Endothelial cell of umbilical vein (primary cell): ENCODE results near the gene SOWAHB. TPM values are rescaled to one million over a fixed set of nuclear protein-coding genes. Genes with fewer than 3 reads are reported as not detected.

Experiments
- BruUV-seq: library from RNA; stranded (reverse); fragments of 400-500 nt; replicated peaks from 2 replicates; lab custom pipeline; 2021; lab: Mats Ljungman, UMichigan
- CTCF ChIA-PET: fragments of 300-600, 350-600 bp; sonication (Branson Sonifier 250); formaldehyde crosslinking; loops from one replicate; lab custom pipeline; 2021; ENCODE audit warnings: antibody characterized with exemption, inconsistent platforms; lab: Charles Lee
- POLR2A ChIA-PET: fragments of 300-600, 350-600 bp; sonication (Branson Sonifier 250); formaldehyde crosslinking; loops from one replicate; lab custom pipeline; 2021; ENCODE audit warnings: antibody characterized with exemption, inconsistent platforms; lab: Charles Lee
- DNase-seq: peaks from one replicate; pipeline ENCODE4 v3.0.0-alpha.2; 2011; ENCODE audit warnings: low read depth, low spot score
- FAIRE-seq: peaks from 2 replicates; lab custom pipeline; 2011; peaks lifted over from hg19 to GRCh38; lab: Jason Lieb, UNC
- H2AFZ ChIP-seq: 2 replicates; pipeline ENCODE4 v1.6.0; 2012; ENCODE audit warnings: low read depth, low read length, control low read depth, inconsistent platforms
- H3K27ac ChIP-seq: 2 replicates; pipeline ENCODE4 v1.5.1; 2011; ENCODE audit warnings: low read depth, mild to moderate bottlenecking, control low read depth, low read length, moderate library complexity; ENCODE audit not compliant: insufficient read depth
- H3K27me3 ChIP-seq, 2 experiments: 2 replicates each; pipeline versions ENCODE4 v1.6.0 to v1.6.1; 2011; ENCODE audit warnings: low read length in 2 of 2, mixed read lengths in 1 of 2; ENCODE audit not compliant: control insufficient read depth in 2 of 2, insufficient read depth in 2 of 2
- H3K36me3 ChIP-seq, 2 experiments: 2 replicates in 1 of 2; 3 replicates in 1 of 2; pipeline ENCODE4 v1.5.1; 2011; ENCODE audit warnings: low read length in 2 of 2, mild to moderate bottlenecking in 1 of 2, moderate library complexity in 1 of 2; ENCODE audit not compliant: control insufficient read depth in 2 of 2, insufficient read depth in 2 of 2; ENCODE audit errors: extremely low read depth in 1 of 2
- H3K4me1 ChIP-seq: 3 replicates; pipeline ENCODE4 v1.5.1; 2011; ENCODE audit warnings: mild to moderate bottlenecking, low read length; ENCODE audit not compliant: control insufficient read depth, insufficient read depth; ENCODE audit errors: extremely low read depth
- H3K4me2 ChIP-seq: 2 replicates; pipeline ENCODE4 v1.6.1; 2011; ENCODE audit warnings: low read length, control low read depth, mixed read lengths; ENCODE audit not compliant: insufficient read depth
- H3K4me3 ChIP-seq, 3 experiments: fragments of 200-600 bp in 1 of 3; sonication (generic), shearing (Covaris generic) in 1 of 3; replicated peaks in 1 of 3; 2 replicates each; pipeline ENCODE4 v1.5.1; 2011 to 2016; ENCODE audit warnings: control low read depth in 3 of 3, low read length in 3 of 3, mild to moderate bottlenecking in 2 of 3, inconsistent platforms in 1 of 3, low read depth in 1 of 3, moderate library complexity in 1 of 3; ENCODE audit not compliant: insufficient read depth in 1 of 3
- H3K79me2 ChIP-seq: 2 replicates; pipeline ENCODE4 v1.6.0; 2012; ENCODE audit warnings: low read length, inconsistent platforms; ENCODE audit not compliant: control insufficient read depth, insufficient read depth
- H3K9ac ChIP-seq: replicated peaks from 2 replicates; pipeline ENCODE3; 2011; ENCODE audit warnings: low read length, control low read depth; ENCODE audit not compliant: insufficient read depth; ENCODE audit errors: extremely low read depth
- H3K9me1 ChIP-seq: replicated peaks from 3 replicates; pipeline ENCODE4 v1.6.0; 2011; ENCODE audit warnings: mild to moderate bottlenecking, low read length; ENCODE audit not compliant: control insufficient read depth, insufficient read depth; ENCODE audit errors: extremely low read depth
- H3K9me3 ChIP-seq: replicated peaks from 2 replicates; pipeline ENCODE4 v1.5.1; 2012; ENCODE audit warnings: low read length, inconsistent platforms; ENCODE audit not compliant: control insufficient read depth, insufficient read depth
- H4K20me1 ChIP-seq: replicated peaks from 2 replicates; pipeline ENCODE3; 2011; ENCODE audit warnings: mild to moderate bottlenecking, low read length; ENCODE audit not compliant: control insufficient read depth, insufficient read depth; ENCODE audit errors: extremely low read depth
- EZH2 ChIP-seq: IDR thresholded peaks from 2 replicates; pipeline ENCODE4 v1.6.1; 2012; ENCODE audit warnings: borderline replicate concordance, low read depth, mild to moderate bottlenecking, moderate library complexity, low read length, inconsistent platforms; ENCODE audit not compliant: severe bottlenecking
- FOS ChIP-seq: IDR thresholded peaks from 2 replicates; pipeline ENCODE4 v1.6.1; 2011; ENCODE audit warnings: mild to moderate bottlenecking, low read length, moderate library complexity, borderline replicate concordance; ENCODE audit not compliant: insufficient read depth
- POLR2A ChIP-seq: IDR thresholded peaks from 2 replicates; pipeline ENCODE4 v1.6.1; 2012; ENCODE audit warnings: low read depth, mild to moderate bottlenecking, control low read depth, low read length
- POLR2AphosphoS5 ChIP-seq: IDR thresholded peaks from 2 replicates; pipeline ENCODE4 v1.6.1; 2012; ENCODE audit warnings: low read depth, mild to moderate bottlenecking, control low read depth, low read length, moderate library complexity; ENCODE audit not compliant: insufficient read depth
- dilution Hi-C: fragments of 300-500 bp; cut with MboI; formaldehyde crosslinking; loops from one replicate; pipeline ENCODE4 v1.15.0; 2019; ENCODE audit warnings: low sequenced_read_pairs; ENCODE audit not compliant: extremely low pct_ligation_motif_present
- intact Hi-C: fragments of 100-400 bp; cut with micrococcal nuclease; formaldehyde crosslinking; loops from one replicate; pipeline ENCODE4 v1.10.0; 2022
- polyA plus RNA-seq, 4 experiments: library from polyadenylated mRNA; depleted of rRNA in 3 of 4; stranded (reverse) in 3 of 4; unstranded in 1 of 4; fragments of >200 nt; gene quantifications; 2 replicates each; pipeline versions ENCODE4 v1.2.1 to v1.2.3, GENCODE V29; 2011 to 2012; ENCODE audit warnings: missing spikeins in 1 of 4
- total RNA-seq: library from RNA; stranded (reverse); gene quantifications from 2 replicates; pipeline ENCODE4 v1.2.3, GENCODE V29; 2021
- TF ChIP-seq, protein P1 (sequence below), 2 donors: IDR thresholded peaks; 1 replicate in 1 of 2; 2 replicates in 1 of 2; pipeline ENCODE4 v1.5.1; 2011; ENCODE audit warnings: low read length in 2 of 2, mild to moderate bottlenecking in 2 of 2, moderate library complexity in 2 of 2, control low read depth in 1 of 2, inconsistent platforms in 1 of 2, low read depth in 1 of 2; ENCODE audit not compliant: insufficient read depth in 1 of 2; ENCODE audit errors: extremely low read depth in 1 of 2
- TF ChIP-seq, protein P2 (sequence below): IDR thresholded peaks from 2 replicates; pipeline ENCODE4 v1.6.1; 2011; ENCODE audit not compliant: insufficient read depth, insufficient read length

The SOWAHB gene
- total and polyA plus RNA-seq, 2 donors (not counting 3 experiments of a cell fraction or from before 2014, with no cell fraction given) = not detected

DNA sequence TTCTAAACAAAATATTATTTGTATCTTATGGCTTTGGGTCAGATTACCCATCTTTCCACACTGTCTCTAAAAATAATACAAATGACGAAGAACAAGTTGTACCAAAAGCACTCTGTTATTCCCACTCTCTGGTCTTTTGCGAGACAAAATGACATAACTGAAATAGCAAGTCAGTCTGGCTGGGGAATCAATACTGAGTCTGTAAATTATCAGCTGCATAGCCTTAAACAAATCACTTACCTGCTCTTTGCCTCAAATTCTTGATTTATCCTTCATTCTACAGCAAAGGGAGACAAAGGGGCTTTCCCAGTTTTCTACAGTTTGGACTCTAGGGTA is 40.9 kb downstream of the SOWAHB start:
- Histone ChIP-seq H3K27ac (no peak overlapping the region), H3K4me2 (no peak overlapping the region), H3K27me3 (peaks cover 0 to 2% of the 10 kb centered on the region in 2 experiments), H2AFZ (no peak overlapping the region), H3K4me1 (no peaks in the 10 kb centered on the region), H3K36me3 (no peaks in the 10 kb centered on the region), H3K4me3 (no peak overlapping the region), H3K9me1 (no peaks in the 10 kb centered on the region), H3K9ac (no peak overlapping the region), H3K9me3 (no peaks in the 10 kb centered on the region), H3K79me2 (no peaks in the 10 kb centered on the region), H4K20me1 (no peaks in the 10 kb centered on the region)
- no peak for FAIRE-seq
- intact Hi-C loops (no loop called here), dilution Hi-C loops (no loop called here)
- BruUV-seq = no TSS peak
- TF ChIP-seq, protein P1, sequence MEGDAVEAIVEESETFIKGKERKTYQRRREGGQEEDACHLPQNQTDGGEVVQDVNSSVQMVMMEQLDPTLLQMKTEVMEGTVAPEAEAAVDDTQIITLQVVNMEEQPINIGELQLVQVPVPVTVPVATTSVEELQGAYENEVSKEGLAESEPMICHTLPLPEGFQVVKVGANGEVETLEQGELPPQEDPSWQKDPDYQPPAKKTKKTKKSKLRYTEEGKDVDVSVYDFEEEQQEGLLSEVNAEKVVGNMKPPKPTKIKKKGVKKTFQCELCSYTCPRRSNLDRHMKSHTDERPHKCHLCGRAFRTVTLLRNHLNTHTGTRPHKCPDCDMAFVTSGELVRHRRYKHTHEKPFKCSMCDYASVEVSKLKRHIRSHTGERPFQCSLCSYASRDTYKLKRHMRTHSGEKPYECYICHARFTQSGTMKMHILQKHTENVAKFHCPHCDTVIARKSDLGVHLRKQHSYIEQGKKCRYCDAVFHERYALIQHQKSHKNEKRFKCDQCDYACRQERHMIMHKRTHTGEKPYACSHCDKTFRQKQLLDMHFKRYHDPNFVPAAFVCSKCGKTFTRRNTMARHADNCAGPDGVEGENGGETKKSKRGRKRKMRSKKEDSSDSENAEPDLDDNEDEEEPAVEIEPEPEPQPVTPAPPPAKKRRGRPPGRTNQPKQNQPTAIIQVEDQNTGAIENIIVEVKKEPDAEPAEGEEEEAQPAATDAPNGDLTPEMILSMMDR (IDR thresholded peaks at IDR 0.05; ENCODE audit: extremely low read depth in 1 of 2, insufficient read depth in 1 of 2, low read depth in 1 of 2, low read length in 2 of 2) = no peak
- CTCF ChIA-PET = interaction anchor here (0.8 kb wide), 1 partner anchor 346 kb away, joined by 3 read pairs; no protein-coding TSS in a partner anchor
- no peak for DNase-seq
- POLR2A ChIA-PET = no interaction called here

DNA sequence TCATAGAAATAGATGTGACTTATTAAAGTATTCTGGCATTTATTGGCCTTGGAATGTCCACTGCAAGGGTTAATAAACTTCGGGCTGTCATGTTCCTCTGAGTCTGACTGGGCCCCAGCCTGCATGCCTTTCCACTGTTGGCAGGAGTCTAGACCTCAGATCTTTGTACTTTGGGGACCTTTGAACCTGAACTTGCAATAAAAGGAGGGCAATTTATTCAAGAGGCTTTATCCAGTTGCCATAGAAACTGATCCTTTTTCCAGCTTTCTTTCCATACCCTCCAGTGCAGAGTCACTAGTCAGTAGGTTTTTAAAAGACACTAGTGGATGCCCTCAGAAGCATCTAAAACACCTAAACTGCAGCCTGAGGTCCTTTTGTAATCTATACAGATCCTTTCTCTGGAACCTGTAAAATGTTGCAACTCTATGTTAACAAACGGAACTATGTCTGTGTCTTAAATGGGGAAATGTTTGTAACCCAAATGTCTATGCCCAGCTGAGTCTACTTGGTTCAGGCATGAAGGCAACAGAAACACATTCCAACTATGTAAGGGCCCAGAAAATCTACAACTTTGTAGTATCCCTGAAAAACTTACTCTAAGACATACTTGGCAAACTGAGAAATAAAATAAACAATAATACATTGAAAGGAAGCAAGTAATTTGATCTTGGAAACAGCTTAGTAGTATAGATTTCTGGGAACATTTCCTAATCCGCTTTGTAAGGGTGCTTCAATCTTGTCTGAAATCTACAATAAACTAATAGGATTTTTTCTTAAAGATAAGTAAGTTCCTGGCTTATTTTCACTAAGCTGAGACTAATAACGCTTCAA is 41.5 kb downstream of the SOWAHB start:
- Histone ChIP-seq H3K4me2 (no peak overlapping the region), H4K20me1 (no peaks in the 10 kb centered on the region), H2AFZ (no peak overlapping the region), H3K4me1 (no peaks in the 10 kb centered on the region), H3K9me1 (no peaks in the 10 kb centered on the region), H3K27ac (no peak overlapping the region), H3K9me3 (no peaks in the 10 kb centered on the region), H3K9ac (no peak overlapping the region), H3K36me3 (no peaks in the 10 kb centered on the region), H3K27me3 (no peaks in the 10 kb centered on the region), H3K79me2 (no peaks in the 10 kb centered on the region), H3K4me3 (no peak overlapping the region)
- dilution Hi-C loops = no loop called here
- TF ChIP-seq POLR2A (no peak), POLR2AphosphoS5 (no peak), FOS (no peak), EZH2 (no peak)
- TF ChIP-seq, protein P1 (IDR thresholded peaks at IDR 0.05; ENCODE audit: extremely low read depth in 1 of 2, insufficient read depth in 1 of 2, low read depth in 1 of 2, low read length in 2 of 2) = no peak
- TF ChIP-seq, protein P2, sequence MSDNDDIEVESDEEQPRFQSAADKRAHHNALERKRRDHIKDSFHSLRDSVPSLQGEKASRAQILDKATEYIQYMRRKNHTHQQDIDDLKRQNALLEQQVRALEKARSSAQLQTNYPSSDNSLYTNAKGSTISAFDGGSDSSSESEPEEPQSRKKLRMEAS = no peak
- BruUV-seq = no TSS peak
- ChIA-PET POLR2A (no interaction called here), CTCF (interaction anchor here (0.7 to 0.8 kb wide), 2 partner anchors 53 to 347 kb away, joined by 3 read pairs; no protein-coding TSS in a partner anchor)
- DNase-seq (peak; percentile 63), FAIRE-seq (no peak)
- intact Hi-C loops = no loop called here
